DOHH2 (cell line): ENCODE data around the gene MYO18A.

Source experiments
- EZH2phosphoT487 ChIP-seq: fragments of 200-600 bp; sonication (generic); IDR thresholded peaks from 2 replicates; pipeline ENCODE4 v1.6.1; 2017; ENCODE audit warnings: borderline replicate concordance, mild to moderate bottlenecking, antibody characterized with exemption, low read length, moderate library complexity, mixed read lengths
- TF ChIP-seq, protein P1 (sequence below): fragments of 200-600 bp; sonication (generic); IDR thresholded peaks from one replicate; pipeline ENCODE4 v1.5.1; 2014; ENCODE audit warnings: antibody characterized with exemption, mild to moderate bottlenecking, low read depth, low read length; ENCODE audit not compliant: poor library complexity, severe bottlenecking

DNA sequence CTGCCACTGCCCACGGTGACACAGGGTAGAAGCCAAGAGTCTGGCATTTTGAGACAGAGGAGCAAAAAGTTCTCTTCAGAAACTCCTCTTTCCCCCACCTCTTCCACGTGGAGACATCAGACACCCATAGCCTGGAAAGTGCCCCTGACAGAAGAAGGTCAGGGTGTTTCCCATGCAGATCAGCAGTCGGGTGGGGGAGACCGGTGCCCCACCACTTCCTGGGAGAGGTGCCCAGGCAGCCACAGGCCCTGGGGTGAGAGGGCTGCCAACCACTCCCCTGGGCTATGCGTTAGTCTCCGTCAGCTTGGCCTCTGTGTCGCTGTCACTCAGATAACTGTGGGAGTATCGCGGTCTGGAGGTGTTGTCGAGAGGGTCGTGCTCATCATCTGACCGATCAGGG is 105.7 kb downstream of the MYO18A start:
- TF ChIP-seq EZH2phosphoT487, result no peak
- TF ChIP-seq, protein P1, sequence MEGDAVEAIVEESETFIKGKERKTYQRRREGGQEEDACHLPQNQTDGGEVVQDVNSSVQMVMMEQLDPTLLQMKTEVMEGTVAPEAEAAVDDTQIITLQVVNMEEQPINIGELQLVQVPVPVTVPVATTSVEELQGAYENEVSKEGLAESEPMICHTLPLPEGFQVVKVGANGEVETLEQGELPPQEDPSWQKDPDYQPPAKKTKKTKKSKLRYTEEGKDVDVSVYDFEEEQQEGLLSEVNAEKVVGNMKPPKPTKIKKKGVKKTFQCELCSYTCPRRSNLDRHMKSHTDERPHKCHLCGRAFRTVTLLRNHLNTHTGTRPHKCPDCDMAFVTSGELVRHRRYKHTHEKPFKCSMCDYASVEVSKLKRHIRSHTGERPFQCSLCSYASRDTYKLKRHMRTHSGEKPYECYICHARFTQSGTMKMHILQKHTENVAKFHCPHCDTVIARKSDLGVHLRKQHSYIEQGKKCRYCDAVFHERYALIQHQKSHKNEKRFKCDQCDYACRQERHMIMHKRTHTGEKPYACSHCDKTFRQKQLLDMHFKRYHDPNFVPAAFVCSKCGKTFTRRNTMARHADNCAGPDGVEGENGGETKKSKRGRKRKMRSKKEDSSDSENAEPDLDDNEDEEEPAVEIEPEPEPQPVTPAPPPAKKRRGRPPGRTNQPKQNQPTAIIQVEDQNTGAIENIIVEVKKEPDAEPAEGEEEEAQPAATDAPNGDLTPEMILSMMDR, result no peak
